ENCODE results near the gene FCHSD2.

DNA sequence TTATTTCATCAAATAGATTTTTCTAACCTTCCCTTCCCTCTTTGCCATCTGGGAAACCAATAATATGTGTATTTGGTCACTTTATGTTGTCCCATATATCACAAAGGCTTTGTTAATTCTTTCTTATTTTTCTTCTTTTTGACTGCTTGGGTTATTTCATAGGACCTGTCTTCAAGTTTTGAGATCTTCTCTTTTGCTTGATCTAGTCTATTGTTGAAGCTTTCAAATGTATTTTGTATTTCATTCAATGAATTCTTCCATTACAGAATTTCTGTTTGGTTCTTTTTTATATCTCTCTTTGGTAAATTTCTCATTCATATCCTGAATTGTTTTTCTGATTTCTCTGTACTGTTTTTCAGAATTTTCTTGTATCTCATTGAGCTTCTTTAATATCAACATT, 132.1 kb downstream of the FCHSD2 start:
- TF ChIP-seq, protein P1, sequence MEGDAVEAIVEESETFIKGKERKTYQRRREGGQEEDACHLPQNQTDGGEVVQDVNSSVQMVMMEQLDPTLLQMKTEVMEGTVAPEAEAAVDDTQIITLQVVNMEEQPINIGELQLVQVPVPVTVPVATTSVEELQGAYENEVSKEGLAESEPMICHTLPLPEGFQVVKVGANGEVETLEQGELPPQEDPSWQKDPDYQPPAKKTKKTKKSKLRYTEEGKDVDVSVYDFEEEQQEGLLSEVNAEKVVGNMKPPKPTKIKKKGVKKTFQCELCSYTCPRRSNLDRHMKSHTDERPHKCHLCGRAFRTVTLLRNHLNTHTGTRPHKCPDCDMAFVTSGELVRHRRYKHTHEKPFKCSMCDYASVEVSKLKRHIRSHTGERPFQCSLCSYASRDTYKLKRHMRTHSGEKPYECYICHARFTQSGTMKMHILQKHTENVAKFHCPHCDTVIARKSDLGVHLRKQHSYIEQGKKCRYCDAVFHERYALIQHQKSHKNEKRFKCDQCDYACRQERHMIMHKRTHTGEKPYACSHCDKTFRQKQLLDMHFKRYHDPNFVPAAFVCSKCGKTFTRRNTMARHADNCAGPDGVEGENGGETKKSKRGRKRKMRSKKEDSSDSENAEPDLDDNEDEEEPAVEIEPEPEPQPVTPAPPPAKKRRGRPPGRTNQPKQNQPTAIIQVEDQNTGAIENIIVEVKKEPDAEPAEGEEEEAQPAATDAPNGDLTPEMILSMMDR (optimal IDR thresholded peaks at IDR 0.05 in 1 of 3, IDR thresholded peaks at IDR 0.05 in 1 of 3, conservative IDR thresholded peaks at IDR 0.05 in 1 of 3; ENCODE audit: extremely low read depth in 1 of 3, insufficient read depth in 2 of 3, low read length in 3 of 3) = no peak
- no peak for TF ChIP-seq EZH2 (IDR thresholded peaks at IDR 0.05; ENCODE audit: low read length)
